H1 (cell line): Measurements from ENCODE around the gene DENND2C. TPM values are rescaled to one million over a fixed set of nuclear protein-coding genes. Genes with fewer than 3 reads are reported as not detected.

Experiments used
- ASH2L ChIP-seq: fragments of 200-600, 300-600 bp; sonication (generic); IDR thresholded peaks from one replicate; pipeline ENCODE4 v1.7.1; 2017; ENCODE audit warnings: low read length
- CBX5 ChIP-seq: fragments of 300-800, 300-1000 bp; sonication (generic); IDR thresholded peaks from 2 replicates; pipeline ENCODE4 v1.7.1; 2016; ENCODE audit warnings: antibody characterized with exemption, low read length, low read depth
- CHD1 ChIP-seq: IDR thresholded peaks from 2 replicates; pipeline ENCODE4 v1.6.1; 2012; ENCODE audit warnings: low read depth, low read length, improper control_type of control experiment
- GABPA ChIP-seq: IDR thresholded peaks from 2 replicates; pipeline ENCODE4 v1.6.1; 2011; ENCODE audit warnings: mild to moderate bottlenecking, low read length, moderate library complexity, borderline replicate concordance; ENCODE audit not compliant: insufficient read depth
- JUND ChIP-seq: IDR thresholded peaks from 2 replicates; pipeline ENCODE4 v1.6.1; 2011; ENCODE audit warnings: mild to moderate bottlenecking, improper control_type of control experiment, low read length
- MAX ChIP-seq: IDR thresholded peaks from 2 replicates; pipeline ENCODE4 v1.6.1; 2012; ENCODE audit warnings: inconsistent platforms
- POU5F1 ChIP-seq: IDR thresholded peaks from 2 replicates; pipeline ENCODE4 v1.6.1; 2011; ENCODE audit warnings: low read depth, mild to moderate bottlenecking, low read length, moderate library complexity
- RAD21 ChIP-seq, 2 experiments: IDR thresholded peaks in 1 of 2; conservative IDR thresholded peaks in 1 of 2; 2 replicates each; pipeline ENCODE4 v1.6.1; 2011; ENCODE audit warnings: low read depth in 2 of 2, low read length in 2 of 2, improper control_type of control experiment in 1 of 2, inconsistent platforms in 1 of 2, mild to moderate bottlenecking in 1 of 2, moderate library complexity in 1 of 2
- SP2 ChIP-seq: IDR thresholded peaks from 2 replicates; pipeline ENCODE4 v1.6.1; 2012; ENCODE audit warnings: mild to moderate bottlenecking, low read length, inconsistent platforms
- TCF12 ChIP-seq: IDR thresholded peaks from 2 replicates; pipeline ENCODE4 v1.6.1; 2011; ENCODE audit warnings: low read depth, mild to moderate bottlenecking, low read length
- ZNF274 ChIP-seq: IDR thresholded peaks from 2 replicates; pipeline ENCODE4 v1.7.0; 2012; ENCODE audit warnings: low read length, borderline replicate concordance; ENCODE audit errors: extremely low read depth
- polyA plus RNA-seq, 7 experiments: library from polyadenylated mRNA; depleted of rRNA in 3 of 7; stranded (reverse) in 5 of 7; unstranded in 2 of 7; fragments of >200 nt in 5 of 7; fragments of 200-250 nt in 2 of 7; gene quantifications; 1 replicate in 5 of 7; 2 replicates in 1 of 7; 4 replicates in 1 of 7; pipeline versions ENCODE4 v1.2.1 to v1.2.3, GENCODE V29; 2011 to 2013; ENCODE audit warnings: missing spikeins in 2 of 7, mixed read lengths in 2 of 7
- total RNA-seq: library from RNA; stranded (reverse); fragmentation: NEBNext Ultra II Directional; extraction: Animal tissue kit (Norgen Biotek cat#: 25700); gene quantifications from 2 replicates; pipeline ENCODE4 v1.2.1, GENCODE V29; 2021
- TF ChIP-seq, protein P1 (sequence below): fragments of 300-600 bp; sonication (generic); IDR thresholded peaks from 2 replicates; pipeline ENCODE4 v1.7.1; 2012; ENCODE audit warnings: low read length, moderate library complexity, mild to moderate bottlenecking, inconsistent platforms; ENCODE audit not compliant: insufficient replicate concordance

Gene DENND2C
- total and polyA plus RNA-seq, 2 of the 8 experiments (the other 6 are each of a cell fraction or from before 2014, with no cell fraction given), result 1.8 to 5.5 TPM

DNA sequence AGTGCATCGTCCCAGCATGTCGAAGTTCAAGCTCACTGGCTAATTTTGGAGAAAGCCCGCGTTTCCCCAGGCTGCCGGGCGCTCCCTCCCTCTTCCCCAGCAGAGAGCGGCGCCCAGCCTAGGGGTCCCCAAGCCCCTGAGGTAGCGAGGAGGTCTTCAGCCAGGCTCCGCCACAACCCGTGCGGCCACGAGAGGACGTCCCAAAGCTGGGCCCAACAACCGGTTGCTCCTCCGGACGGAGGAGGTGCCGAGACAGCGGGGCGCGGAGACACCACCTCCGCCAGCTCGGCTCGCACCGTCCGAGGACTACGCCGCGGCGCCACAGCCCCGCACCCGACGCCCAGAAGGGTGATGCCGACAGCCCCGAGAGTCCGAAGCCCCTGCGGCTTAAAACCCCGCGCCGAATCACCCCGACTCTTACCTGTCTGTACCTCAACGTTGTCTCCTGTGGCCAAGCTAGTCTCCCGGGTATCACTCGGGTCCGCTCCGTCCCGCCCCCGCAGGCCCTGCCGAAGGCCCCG, at the start of gene DENND2C (continued):
- peak; percentile 50; the same call in 1 of the 2 replicates for TF ChIP-seq MAX
- peak; percentile 21 to 42 for TF ChIP-seq RAD21 (IDR thresholded peaks at IDR 0.05 in 1 of 2, conservative IDR thresholded peaks at IDR 0.05 in 1 of 2; ENCODE audit: low read depth in 2 of 2, low read length in 2 of 2)
- TF ChIP-seq, protein P1, sequence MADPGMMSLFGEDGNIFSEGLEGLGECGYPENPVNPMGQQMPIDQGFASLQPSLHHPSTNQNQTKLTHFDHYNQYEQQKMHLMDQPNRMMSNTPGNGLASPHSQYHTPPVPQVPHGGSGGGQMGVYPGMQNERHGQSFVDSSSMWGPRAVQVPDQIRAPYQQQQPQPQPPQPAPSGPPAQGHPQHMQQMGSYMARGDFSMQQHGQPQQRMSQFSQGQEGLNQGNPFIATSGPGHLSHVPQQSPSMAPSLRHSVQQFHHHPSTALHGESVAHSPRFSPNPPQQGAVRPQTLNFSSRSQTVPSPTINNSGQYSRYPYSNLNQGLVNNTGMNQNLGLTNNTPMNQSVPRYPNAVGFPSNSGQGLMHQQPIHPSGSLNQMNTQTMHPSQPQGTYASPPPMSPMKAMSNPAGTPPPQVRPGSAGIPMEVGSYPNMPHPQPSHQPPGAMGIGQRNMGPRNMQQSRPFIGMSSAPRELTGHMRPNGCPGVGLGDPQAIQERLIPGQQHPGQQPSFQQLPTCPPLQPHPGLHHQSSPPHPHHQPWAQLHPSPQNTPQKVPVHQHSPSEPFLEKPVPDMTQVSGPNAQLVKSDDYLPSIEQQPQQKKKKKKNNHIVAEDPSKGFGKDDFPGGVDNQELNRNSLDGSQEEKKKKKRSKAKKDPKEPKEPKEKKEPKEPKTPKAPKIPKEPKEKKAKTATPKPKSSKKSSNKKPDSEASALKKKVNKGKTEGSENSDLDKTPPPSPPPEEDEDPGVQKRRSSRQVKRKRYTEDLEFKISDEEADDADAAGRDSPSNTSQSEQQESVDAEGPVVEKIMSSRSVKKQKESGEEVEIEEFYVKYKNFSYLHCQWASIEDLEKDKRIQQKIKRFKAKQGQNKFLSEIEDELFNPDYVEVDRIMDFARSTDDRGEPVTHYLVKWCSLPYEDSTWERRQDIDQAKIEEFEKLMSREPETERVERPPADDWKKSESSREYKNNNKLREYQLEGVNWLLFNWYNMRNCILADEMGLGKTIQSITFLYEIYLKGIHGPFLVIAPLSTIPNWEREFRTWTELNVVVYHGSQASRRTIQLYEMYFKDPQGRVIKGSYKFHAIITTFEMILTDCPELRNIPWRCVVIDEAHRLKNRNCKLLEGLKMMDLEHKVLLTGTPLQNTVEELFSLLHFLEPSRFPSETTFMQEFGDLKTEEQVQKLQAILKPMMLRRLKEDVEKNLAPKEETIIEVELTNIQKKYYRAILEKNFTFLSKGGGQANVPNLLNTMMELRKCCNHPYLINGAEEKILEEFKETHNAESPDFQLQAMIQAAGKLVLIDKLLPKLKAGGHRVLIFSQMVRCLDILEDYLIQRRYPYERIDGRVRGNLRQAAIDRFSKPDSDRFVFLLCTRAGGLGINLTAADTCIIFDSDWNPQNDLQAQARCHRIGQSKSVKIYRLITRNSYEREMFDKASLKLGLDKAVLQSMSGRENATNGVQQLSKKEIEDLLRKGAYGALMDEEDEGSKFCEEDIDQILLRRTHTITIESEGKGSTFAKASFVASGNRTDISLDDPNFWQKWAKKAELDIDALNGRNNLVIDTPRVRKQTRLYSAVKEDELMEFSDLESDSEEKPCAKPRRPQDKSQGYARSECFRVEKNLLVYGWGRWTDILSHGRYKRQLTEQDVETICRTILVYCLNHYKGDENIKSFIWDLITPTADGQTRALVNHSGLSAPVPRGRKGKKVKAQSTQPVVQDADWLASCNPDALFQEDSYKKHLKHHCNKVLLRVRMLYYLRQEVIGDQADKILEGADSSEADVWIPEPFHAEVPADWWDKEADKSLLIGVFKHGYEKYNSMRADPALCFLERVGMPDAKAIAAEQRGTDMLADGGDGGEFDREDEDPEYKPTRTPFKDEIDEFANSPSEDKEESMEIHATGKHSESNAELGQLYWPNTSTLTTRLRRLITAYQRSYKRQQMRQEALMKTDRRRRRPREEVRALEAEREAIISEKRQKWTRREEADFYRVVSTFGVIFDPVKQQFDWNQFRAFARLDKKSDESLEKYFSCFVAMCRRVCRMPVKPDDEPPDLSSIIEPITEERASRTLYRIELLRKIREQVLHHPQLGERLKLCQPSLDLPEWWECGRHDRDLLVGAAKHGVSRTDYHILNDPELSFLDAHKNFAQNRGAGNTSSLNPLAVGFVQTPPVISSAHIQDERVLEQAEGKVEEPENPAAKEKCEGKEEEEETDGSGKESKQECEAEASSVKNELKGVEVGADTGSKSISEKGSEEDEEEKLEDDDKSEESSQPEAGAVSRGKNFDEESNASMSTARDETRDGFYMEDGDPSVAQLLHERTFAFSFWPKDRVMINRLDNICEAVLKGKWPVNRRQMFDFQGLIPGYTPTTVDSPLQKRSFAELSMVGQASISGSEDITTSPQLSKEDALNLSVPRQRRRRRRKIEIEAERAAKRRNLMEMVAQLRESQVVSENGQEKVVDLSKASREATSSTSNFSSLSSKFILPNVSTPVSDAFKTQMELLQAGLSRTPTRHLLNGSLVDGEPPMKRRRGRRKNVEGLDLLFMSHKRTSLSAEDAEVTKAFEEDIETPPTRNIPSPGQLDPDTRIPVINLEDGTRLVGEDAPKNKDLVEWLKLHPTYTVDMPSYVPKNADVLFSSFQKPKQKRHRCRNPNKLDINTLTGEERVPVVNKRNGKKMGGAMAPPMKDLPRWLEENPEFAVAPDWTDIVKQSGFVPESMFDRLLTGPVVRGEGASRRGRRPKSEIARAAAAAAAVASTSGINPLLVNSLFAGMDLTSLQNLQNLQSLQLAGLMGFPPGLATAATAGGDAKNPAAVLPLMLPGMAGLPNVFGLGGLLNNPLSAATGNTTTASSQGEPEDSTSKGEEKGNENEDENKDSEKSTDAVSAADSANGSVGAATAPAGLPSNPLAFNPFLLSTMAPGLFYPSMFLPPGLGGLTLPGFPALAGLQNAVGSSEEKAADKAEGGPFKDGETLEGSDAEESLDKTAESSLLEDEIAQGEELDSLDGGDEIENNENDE, result no peak
- no peak for TF ChIP-seq CHD1
- no peak for TF ChIP-seq JUND
- TF ChIP-seq ZNF274, result no peak
- TF ChIP-seq SP2, result no peak
- peak; percentile 96 for TF ChIP-seq ASH2L
- TF ChIP-seq TCF12, result no peak
- TF ChIP-seq CBX5, result no peak
- TF ChIP-seq GABPA, result no peak
- no peak for TF ChIP-seq POU5F1
